OCI-LY7 (cell line): ENCODE data around the gene ZNHIT3. TPM values are rescaled to one million over a fixed set of nuclear protein-coding genes. Genes with fewer than 3 reads are reported as not detected.

Experiments used
- BruUV-seq: library from RNA; stranded (reverse); fragments of 400-500 nt; replicated peaks from 2 replicates; lab custom pipeline; 2021; lab: Mats Ljungman, UMichigan
- CTCF ChIA-PET: fragments of 300-600 bp; sonication (Branson Sonifier 250); formaldehyde crosslinking; loops from one replicate; lab custom pipeline; 2022; ENCODE audit warnings: antibody characterized with exemption; ENCODE audit not compliant: unreplicated experiment; lab: Charles Lee
- POLR2A ChIA-PET: fragments of 300-600 bp; sonication (Branson Sonifier 250); formaldehyde crosslinking; loops from one replicate; lab custom pipeline; 2022; ENCODE audit warnings: antibody characterized with exemption; lab: Charles Lee
- DNase-seq: peaks from one replicate; pipeline ENCODE4 v3.0.0-alpha.2; 2015; ENCODE audit warnings: low spot score
- H2AFZ ChIP-seq: fragments of 200-600 bp; sonication (generic), shearing (Covaris generic); 2 replicates; pipeline ENCODE4 v1.6.1; 2014; ENCODE audit warnings: mild to moderate bottlenecking, antibody characterized with exemption, low read length, moderate library complexity
- H3K27ac ChIP-seq: fragments of 200-600 bp; sonication (generic); 2 replicates; pipeline ENCODE4 v1.5.1; 2014; ENCODE audit warnings: mixed run types, low read depth, mild to moderate bottlenecking, moderate library complexity, low read length, inconsistent platforms; ENCODE audit not compliant: poor library complexity, severe bottlenecking
- H3K36me3 ChIP-seq: fragments of 200-600 bp; sonication (generic); 2 replicates; pipeline ENCODE4 v1.6.1; 2014; ENCODE audit warnings: mild to moderate bottlenecking, antibody characterized with exemption, low read length, moderate library complexity, mixed read lengths; ENCODE audit not compliant: insufficient read depth
- H3K4me1 ChIP-seq: fragments of 200-600 bp; sonication (generic); 2 replicates; pipeline ENCODE4 v1.5.1; 2014; ENCODE audit warnings: mild to moderate bottlenecking, low read length; ENCODE audit not compliant: insufficient read depth, poor library complexity, severe bottlenecking
- H3K4me2 ChIP-seq: fragments of 200-600 bp; sonication (generic); 2 replicates; pipeline ENCODE4 v1.6.1; 2014; ENCODE audit warnings: mild to moderate bottlenecking, low read length
- H3K4me3 ChIP-seq: fragments of 200-600 bp; sonication (generic); 2 replicates; pipeline ENCODE4 v1.5.1; 2014; ENCODE audit warnings: mild to moderate bottlenecking, low read depth, low read length; ENCODE audit not compliant: poor library complexity, severe bottlenecking
- H3K79me2 ChIP-seq: fragments of 200-600 bp; sonication (generic); 2 replicates; pipeline ENCODE4 v1.6.1; 2016; ENCODE audit warnings: low read depth, mild to moderate bottlenecking, low read length, moderate library complexity, mixed read lengths; ENCODE audit not compliant: insufficient read depth
- H3K9me2 ChIP-seq: fragments of 200-600 bp; sonication (generic); 2 replicates; pipeline ENCODE4 v1.6.1; 2016; ENCODE audit warnings: mild to moderate bottlenecking, low read length, mixed read lengths; ENCODE audit not compliant: insufficient read depth
- H3K9me3 ChIP-seq: fragments of 200-600 bp; sonication (generic); 2 replicates; pipeline ENCODE4 v1.6.1; 2014; ENCODE audit warnings: mild to moderate bottlenecking, mixed run types, low read length, mixed read lengths
- H4K20me1 ChIP-seq: fragments of 200-600 bp; sonication (generic); 2 replicates; pipeline ENCODE4 v1.6.1; 2014; ENCODE audit warnings: mild to moderate bottlenecking, antibody characterized with exemption, low read length, moderate library complexity, mixed read lengths; ENCODE audit not compliant: insufficient read depth
- EZH2phosphoT487 ChIP-seq: fragments of 200-600 bp; sonication (generic); IDR thresholded peaks from 2 replicates; pipeline ENCODE4 v1.6.1; 2018; ENCODE audit warnings: low read depth, borderline replicate concordance, mild to moderate bottlenecking, mixed run types, antibody characterized with exemption, low read length, moderate library complexity, mixed read lengths
- intact Hi-C: fragments of 100-400 bp; cut with micrococcal nuclease; formaldehyde crosslinking; loops from one replicate; pipeline ENCODE4 v1.10.0; 2022; ENCODE audit not compliant: unreplicated experiment
- total RNA-seq, 2 experiments: library from RNA; depleted of rRNA in 1 of 2; stranded (reverse); fragments of >200 nt in 1 of 2; shearing (Covaris generic) in 1 of 2; gene quantifications; 2 replicates each; pipeline ENCODE4 v1.2.3, GENCODE V29; 2014 to 2022
- TF ChIP-seq, protein P1 (sequence below): fragments of 200-600 bp; sonication (generic); conservative IDR thresholded peaks from 2 replicates; pipeline ENCODE4 v1.5.1; 2014; ENCODE audit warnings: mild to moderate bottlenecking, antibody characterized with exemption, low read length, moderate library complexity, mixed read lengths

The ZNHIT3 gene
- total RNA-seq, 2 experiments from 2014 or later = 40.4 to 47.7 TPM

DNA sequence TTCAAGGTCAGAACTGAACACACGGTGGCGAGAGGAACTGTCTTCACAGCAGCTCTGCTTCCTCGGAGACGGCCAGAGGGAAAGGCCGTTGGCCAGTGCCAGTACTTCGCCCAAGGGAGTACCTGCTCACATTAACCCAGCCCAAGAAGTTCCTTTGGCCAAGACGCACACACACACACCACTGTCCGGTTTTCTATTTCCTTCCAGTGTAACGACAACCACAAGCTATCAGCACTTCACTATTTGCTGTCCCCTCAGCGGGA is 57.5 kb downstream of the ZNHIT3 start:
- no TSS peak for BruUV-seq
- H3K79me2 ChIP-seq = peaks cover 52% of the 10 kb centered on the region
- TF ChIP-seq, protein P1, sequence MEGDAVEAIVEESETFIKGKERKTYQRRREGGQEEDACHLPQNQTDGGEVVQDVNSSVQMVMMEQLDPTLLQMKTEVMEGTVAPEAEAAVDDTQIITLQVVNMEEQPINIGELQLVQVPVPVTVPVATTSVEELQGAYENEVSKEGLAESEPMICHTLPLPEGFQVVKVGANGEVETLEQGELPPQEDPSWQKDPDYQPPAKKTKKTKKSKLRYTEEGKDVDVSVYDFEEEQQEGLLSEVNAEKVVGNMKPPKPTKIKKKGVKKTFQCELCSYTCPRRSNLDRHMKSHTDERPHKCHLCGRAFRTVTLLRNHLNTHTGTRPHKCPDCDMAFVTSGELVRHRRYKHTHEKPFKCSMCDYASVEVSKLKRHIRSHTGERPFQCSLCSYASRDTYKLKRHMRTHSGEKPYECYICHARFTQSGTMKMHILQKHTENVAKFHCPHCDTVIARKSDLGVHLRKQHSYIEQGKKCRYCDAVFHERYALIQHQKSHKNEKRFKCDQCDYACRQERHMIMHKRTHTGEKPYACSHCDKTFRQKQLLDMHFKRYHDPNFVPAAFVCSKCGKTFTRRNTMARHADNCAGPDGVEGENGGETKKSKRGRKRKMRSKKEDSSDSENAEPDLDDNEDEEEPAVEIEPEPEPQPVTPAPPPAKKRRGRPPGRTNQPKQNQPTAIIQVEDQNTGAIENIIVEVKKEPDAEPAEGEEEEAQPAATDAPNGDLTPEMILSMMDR = 0 out of 2 replicates have a peak, but pooled peaks have one; percentile 0
- no peak for TF ChIP-seq EZH2phosphoT487
- H3K9me2 ChIP-seq = no peaks in the 10 kb centered on the region
- POLR2A ChIA-PET = no interaction called here
- peaks cover 22% of the 10 kb centered on the region for H4K20me1 ChIP-seq
- H2AFZ ChIP-seq = peak overlapping the region; percentile 75
- CTCF ChIA-PET = interaction anchor here (0.5 kb wide), 1 partner anchor 19 kb away, joined by 3 read pairs; no protein-coding TSS in a partner anchor
- H3K36me3 ChIP-seq = peaks cover 46% of the 10 kb centered on the region
- peak overlapping the region; percentile 97 for H3K4me3 ChIP-seq
- H3K4me2 ChIP-seq = peak overlapping the region; percentile 88
- H3K4me1 ChIP-seq = peaks cover 24% of the 10 kb centered on the region
- peak; percentile 72 for DNase-seq
- H3K27ac ChIP-seq = peak overlapping the region; percentile 95
- intact Hi-C loops = loop anchor here (2.0 kb wide), 1 partner anchor 57 kb away; the partner anchor contains the start of gene MRM1
- no peaks in the 10 kb centered on the region for H3K9me3 ChIP-seq

- Histone ChIP-seq H3K4me2 (peak within 1 kb of the TSS; percentile 98), H2AFZ (peak within 1 kb of the TSS; percentile 75), H3K36me3 (peaks cover 46% of the 10 kb centered on the region), H3K27ac (peak within 1 kb of the TSS; percentile 95), H3K4me1 (peaks cover 29% of the 10 kb centered on the region), H4K20me1 (peaks cover 25% of the 10 kb centered on the region), H3K79me2 (peaks cover 57% of the 10 kb centered on the region), H3K9me2 (no peaks in the 10 kb centered on the region), H3K4me3 (peak within 1 kb of the TSS; percentile 97), H3K9me3 (no peaks in the 10 kb centered on the region)
- intact Hi-C loops = loop anchor here (2.0 kb wide), 1 partner anchor 56 kb away; the partner anchor contains the start of gene MRM1
- TF ChIP-seq, protein P1 = no peak
- no peak for TF ChIP-seq EZH2phosphoT487
- BruUV-seq = TSS peak; percentile 73
- DNase-seq = peak; percentile 95
- ChIA-PET CTCF (interaction anchor here (0.6 kb wide), 1 partner anchor 706 kb away, joined by 5 read pairs; no protein-coding TSS in a partner anchor), POLR2A (no interaction called here)
These were observed 58.0 kb downstream of the ZNHIT3 start, which contains the start of gene GGNBP2 for GRCh38 chr17:36544307-36545076. GGNBP2 (plus strand) TSS chr17:36544919; CDS start chr17:36545725, 806 bp downstream.
